NCI-H146 treated with DMSO at 0.1 percent for 48 hours (cell line): ENCODE measurements around the gene ALDOC.

ENCODE experiments used
- DNase-seq: peaks from one replicate; lab custom pipeline; 2025; ENCODE audit not compliant: unreplicated experiment; lab: John Stamatoyannopoulos, UW

ALDOC gene

DNA sequence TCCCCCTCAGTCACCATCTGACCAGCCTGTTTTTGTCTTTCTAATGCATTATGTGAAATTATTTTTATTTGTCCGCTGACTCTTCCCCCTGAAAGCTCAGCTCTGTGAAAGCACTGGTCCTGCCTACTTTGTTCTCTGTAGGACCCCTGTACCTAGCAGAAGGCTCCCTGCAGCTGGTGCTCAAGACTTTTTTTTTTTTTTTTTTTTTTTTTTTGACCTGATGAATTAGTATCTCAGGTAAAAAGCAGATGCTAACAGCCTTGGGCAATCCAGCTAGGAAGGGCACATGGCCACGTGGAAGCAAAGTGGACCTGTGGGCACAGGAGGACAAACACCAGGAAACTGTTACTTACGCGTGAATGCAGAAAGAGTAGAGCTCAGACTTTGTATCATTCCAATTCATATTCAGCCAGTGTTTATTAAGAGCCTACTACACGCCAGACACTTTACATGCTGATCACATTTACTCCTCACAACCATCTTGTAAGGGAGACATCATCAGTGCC lies 23.6 kb downstream of the ALDOC start:
- DNase-seq, result no peak

DNA sequence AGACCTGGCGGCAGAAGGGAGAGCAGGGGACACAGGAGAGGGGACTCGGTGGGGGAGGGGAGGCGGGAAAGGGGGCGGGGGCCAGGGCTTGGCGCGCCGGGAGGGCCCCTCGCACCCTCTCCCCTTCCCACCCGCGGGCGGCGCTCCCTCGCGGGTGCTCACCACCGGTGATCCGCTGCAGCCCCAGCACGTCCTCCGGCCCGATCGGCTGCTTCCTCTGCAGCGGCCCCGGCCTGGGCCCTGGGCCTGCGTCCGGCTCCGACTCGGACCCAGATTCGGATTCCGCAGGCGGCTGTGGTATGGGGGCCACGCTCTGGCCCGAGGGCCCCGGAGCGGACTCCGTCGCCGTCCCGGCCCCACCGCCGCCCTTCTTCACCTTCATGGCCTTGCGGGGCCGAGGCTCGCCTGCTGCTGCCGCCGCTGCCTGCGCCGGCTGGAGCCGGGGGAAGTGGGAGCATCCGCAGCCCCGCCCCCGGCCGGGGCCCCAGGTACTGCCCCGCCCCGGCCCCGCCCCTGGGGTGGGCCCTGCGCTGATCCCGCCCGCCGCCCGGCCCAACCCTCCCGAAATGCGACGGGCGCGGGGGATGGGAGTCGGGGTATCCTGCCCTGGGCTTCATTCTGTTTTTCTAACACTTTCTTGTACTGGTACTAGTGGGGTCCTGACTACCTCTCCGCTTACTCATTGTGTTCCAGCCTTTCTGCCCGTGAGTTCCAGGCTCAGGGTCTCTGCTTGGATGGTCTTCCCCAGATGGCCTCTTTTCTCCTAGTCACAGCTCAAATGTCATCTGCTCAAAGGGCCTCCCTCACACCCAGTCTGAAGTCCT lies 24.3 kb downstream of the ALDOC start, which contains the start of gene UNC119:
TSS of gene UNC119 (minus strand) at position 449 of the 824 bp plus-strand sequence. CDS start at position 382, 67 bp downstream.
- DNase-seq, result peak; percentile 36

DNA sequence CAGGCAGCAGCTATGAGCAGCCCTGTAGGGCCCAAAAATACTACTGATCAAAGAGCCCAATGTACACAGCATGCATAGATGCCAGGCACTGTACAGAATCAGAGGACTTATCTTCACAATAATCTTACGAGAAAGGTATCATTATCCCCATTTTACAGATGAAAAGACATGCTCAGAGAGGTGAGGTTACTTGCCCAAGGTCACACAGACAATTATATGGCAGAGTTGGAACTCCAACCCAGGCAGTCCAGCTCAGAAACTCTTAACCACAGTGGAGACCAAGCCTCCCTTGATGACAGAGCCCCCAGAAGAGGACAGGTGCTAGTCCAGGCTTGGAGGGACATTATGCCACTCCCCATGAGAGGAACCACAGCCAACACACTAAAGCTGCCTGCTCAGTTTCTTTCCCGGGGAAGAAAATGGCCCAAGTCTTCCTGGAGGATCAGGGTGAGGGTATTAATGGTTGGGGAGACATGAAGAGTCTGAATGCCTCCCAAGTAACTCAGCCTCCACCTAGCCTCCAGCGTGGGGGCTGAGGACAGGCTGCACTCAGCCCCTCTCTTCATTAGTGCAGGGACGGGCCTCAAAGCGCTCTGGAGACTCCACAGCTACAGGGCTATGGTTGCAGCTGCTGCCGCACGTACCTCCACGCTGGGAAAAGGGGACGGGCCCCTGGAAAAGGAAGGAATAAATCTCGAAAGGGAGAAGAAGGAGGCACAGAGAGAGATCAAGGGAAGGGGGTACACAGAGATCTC lies 25.1 kb downstream of the ALDOC start:
- DNase-seq, result no peak

DNA sequence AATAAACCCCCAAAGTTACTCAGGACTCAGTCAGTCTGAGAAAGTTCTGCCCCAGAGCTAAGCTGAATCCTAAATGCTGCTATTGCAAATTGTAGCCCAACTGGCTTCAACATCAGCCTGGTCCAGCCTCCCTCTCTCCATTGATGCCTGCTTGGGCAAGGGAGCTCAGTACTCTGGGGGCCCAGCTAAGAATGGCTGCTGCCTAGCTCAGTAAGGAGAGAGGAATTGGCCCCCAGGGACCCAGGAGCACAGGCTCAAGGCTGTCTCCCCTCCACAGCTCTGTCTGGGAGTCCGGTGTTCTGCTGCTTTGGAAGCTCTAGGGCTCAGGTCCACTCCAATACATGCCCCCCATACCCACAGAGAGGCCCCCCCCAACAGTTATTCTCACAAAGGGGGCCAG lies 25.8 kb downstream of the ALDOC start:
- no peak for DNase-seq

DNA sequence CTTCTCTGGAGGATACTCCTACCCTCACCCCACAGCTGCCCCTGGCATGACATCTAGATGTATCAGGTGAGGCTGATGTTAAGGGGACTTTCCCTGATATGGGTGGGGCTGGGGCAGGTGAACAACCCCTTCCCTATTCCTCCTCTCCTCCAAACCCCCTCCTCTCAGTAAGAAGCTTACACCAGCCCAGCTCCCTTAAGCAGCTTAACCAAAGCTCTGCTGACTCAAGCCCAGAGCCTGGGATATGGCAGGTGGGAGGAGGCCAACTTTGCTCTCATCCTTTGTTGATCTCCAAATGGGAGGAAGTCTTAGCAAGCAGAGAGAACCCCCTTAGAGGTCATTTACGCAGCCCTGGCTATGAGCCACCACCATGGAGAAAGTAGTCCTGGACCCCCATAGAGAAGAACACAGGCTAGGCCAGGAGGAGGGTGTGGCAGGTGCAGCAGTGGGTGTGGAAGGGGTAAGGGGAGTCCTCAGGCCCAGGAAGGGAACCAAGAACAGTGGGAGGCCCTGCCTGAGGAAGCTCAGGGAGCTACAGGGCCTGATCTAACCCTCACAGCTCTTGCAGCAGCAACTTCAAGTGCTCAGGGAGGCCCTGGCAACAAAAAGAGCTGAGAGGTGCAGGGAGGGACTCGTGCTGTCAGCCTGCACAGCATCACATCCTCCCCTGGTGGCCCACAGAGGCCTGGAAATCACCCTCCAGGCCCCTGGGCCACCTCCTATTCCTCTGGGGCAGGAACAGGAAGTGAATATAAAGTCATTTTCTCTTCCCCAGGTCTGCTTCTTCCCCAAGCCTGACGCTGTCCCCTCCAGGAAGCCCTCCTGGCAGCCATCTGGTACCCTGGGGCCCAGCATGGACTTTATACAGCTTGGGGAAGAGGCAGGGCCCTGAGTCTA lies 27.2 kb downstream of the ALDOC start:
- DNase-seq, result no peak

DNA sequence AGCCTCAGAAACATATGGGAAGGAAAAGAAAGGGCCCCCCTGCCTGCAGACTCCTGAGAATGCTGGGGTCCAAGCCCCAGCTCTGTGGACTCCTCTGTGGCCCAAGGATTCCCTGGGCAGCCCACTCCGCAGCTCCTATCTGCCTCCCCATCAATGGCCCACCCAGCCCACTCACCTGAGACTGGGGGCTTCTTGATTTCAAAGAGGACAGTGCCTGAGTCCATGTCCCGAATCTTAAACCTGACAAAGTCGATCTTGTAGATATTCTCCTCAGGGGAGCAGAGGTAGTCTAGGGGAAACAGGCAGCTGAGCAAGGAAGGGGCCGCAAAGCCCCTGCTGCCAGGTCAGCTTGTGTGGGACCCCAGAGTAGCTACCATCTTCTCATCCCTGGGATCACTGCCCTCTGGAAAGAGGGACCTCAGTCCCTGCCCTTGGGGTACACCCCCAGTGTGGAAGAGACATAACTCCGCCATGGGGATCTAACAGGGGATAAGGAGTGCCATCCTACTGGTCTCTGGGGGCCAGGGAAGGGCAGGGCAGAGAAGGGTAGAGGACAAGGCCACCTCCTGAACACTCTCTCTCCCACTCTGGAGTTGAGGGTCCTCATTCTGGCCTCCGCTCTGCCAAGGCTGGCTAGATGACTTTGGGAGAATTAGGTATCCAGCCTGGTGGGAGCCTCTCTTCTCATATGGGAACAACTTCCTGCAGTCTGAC lies 28.1 kb downstream of the ALDOC start:
- DNase-seq, result no peak

DNA sequence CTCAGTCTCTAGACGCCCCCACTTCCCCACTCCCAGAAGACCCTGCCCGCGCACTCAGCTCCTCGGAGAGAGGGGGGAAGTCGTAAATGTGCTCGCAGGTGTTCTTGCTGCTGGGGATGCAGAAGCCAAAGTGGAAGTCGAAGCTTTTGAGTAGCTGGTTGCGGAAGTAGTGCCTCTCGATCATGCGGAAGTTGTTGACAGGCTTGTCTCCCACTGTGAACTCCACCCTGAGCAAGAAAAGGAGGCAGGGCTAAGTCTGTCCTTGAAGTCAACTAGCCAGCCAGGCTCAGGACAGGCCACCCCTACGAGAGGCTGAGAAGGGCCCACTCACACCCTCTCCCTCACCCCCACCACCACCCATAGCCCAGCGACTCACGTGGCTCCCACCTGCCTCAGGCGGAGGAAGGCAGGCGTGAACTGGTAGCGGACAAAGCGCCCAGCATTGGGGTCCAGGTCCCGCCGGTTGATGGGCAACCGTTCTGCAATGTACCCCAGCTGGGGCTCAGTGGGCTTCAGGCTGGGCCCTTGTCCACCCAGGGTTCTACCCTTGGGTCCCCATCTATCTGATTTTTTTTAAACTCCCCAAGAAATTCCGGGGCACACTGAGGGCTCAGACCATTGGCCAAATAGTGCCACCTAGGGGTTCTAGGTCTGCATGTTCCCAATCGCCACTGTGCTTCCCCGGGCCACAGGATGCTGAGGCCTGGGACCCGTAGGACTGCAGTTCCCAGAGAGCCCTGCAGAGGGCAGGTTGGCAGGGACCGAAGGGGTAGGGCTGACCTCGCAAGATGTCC lies 28.9 kb downstream of the ALDOC start:
- no peak for DNase-seq

DNA sequence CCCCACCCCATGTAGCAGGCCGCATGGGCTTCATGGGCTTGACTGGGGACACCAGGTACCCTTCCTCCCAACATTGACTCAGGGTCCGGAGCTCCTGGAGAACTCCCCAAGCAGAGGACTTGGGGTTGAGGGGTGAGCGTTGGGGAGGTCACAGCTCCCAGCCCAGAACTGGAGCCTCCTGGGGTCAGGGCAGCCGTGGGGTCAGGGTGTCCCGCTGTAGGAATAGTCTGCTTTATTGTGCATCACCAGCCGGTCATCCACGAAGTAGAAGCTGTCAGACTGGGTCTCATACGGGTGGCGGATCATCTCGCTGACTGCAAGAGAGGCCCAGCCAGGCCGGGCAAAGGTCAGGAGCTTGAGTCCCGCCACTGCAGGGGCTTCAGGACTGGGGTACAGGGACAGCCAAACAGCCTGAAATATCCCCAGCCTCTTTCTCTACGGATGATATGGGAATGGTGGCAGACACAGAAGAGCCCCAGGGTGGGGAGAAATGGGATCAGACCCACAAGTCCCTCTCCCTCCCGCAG lies 29.5 kb downstream of the ALDOC start:
- DNase-seq, result no peak

DNA sequence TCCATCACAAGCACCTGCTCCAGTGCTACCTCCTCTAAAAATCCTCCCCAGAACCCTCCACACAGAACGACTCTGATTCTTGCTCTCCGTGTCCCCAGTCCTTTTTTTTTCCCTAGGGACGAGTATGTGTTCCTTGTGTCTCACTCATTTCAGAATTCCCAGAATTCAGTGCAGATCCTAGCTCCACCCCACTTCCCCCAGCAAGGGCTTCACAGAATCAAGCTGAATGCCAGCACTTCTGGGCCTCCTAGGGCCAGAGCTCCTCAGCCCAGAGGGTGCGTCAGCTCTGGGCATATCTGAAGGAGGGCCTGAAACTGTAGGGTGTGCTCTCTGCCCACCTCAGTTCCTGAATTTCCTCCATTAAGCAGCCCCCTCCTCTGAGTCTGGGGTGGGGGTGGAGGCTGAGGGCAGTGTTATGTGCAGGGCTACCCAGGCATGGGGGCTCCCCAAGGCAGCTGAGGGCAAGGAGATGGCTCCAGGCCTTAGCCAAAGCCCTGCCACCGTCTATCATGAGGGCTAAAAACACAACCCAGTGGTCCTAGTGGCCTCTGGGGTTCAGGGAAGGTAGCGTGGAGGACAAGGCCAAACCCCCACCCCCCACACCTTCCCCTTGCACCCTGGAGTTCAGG lies 30.8 kb downstream of the ALDOC start:
- DNase-seq, result no peak

DNA sequence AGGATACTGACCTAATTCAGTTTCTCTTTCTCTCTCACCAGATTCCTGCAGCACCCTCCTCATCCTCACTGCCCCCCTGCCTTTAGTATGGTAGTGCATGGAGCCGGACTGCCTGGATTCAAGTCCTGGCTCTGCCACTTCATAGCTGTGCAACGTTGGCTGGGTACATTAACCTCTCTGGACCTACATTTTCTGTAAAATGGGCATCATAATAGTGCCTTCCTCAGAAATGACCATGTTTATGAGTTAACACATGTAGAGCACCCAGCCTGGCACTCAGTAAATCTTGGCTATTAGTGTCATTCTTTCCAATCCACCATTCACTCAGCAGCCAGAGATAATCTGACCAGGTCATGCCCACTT lies 31.6 kb downstream of the ALDOC start:
- no peak for DNase-seq

DNA sequence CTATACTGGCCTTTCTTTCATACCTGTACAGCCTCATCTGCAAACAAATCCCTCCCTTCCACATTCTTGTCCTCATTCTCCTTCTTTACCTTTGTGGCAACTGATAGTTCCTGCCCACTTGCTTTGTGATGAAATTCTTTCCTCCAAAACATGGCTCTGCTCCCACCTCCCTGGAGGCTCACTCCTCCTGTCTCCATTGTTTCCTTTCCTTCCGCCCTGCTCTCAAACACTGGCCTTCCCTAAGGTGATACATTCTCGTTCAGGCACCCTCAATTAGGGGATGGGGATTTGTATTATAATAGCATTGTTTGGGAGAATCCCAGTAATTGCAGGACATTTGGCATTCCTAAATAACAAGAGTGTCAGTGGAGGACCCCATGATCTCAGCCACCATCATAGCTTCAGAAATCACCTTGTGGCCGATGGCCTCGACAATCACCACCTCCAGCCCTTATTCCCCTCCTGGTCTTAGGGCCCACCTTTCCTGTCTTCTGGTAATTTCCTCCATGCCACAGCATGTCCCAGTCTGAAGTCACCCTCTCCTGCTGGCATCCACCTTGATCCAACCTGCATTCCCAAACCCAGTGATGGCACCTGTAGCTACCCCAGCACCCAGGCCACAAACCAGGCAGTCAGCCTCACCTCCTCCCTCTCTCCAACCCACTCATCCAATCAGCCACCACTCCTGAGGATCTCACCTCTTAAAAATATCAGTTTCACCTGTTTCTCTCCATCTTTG lies 32.1 kb downstream of the ALDOC start:
- DNase-seq, result no peak

DNA sequence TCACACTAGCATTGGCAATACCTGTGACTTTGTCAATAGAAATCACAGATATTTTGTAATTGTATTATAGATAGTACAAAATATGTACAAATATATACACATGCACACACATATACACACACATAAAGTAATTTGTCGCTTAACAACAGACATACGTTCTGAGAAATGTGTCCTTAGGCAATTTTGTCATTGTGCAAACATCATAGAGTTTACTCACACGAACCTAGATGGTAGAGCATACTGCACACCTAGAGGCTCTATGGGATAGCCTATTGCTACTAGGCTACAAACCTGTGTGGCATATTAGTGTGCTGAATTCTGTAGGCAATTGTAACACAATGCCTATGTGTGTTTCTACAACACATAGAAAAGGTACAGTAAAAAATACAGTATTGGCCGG lies 35.3 kb downstream of the ALDOC start:
- no peak for DNase-seq

DNA sequence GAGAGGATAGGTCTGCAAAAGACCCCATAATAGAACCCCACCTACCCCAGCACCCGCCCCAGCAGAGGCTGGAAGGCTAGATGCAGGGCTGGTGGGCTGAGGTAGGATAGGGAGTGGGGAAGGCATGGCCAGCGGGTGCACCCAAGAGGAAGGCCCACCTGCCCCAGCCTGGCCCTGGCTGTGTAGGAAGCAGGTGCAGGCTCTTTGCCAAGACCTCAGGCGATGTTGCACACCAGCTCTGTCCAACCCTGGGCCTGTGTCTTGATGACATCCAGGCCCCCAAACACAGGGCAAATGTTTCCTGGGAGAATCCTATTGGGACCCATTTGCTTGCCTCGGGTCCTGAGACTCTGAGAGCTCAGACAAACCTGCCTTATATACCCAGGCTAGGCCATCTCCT lies 36.5 kb downstream of the ALDOC start:
- no peak for DNase-seq

DNA sequence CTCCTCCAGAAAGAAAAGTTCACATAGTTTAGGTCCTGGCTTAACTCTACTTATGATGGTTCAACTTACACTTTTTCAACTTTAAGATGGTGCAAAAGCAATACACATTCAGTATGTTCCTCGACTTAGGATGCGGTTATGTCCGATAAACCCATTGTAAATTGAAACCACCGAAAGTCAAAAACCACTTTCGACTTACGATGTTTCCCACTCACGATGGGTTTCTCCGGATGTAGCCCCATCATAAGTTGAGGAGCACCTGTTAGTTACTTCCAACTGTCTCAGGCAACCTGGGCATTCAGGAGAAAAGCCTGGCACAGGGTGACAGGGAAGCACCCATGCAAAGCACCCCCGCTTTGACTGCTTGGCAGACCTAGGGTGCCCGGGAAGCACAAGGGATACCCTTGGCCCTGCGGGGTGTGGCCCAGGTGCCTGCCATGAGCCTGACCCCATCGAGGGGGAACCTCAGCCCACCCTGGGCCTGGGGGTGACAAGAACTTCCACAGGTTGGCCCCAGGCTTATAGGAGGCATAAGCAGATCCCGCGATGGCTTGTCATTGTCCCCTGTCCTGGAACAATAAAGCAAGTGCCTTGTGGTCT lies 38.3 kb downstream of the ALDOC start:
- no peak for DNase-seq

DNA sequence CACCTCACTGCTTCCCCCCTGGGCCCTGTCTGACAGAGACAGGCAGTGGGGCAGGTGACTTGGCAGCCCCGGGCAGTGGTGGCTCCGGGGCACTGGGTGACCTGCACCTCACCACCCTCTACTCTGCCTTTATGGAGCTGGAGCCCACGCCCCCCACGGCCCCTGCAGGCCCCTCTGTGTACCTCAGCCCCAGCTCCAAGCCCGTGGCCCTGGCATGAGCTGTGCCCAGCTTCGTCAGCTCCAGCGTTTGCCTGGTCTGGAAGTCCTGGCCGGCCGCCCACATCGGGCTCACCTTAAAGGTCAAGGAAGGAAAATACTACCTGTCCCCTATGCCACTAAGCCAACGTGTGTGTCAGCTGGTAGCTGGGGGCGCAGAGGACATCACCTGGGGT lies 39.5 kb downstream of the ALDOC start:
- DNase-seq, result no peak

DNA sequence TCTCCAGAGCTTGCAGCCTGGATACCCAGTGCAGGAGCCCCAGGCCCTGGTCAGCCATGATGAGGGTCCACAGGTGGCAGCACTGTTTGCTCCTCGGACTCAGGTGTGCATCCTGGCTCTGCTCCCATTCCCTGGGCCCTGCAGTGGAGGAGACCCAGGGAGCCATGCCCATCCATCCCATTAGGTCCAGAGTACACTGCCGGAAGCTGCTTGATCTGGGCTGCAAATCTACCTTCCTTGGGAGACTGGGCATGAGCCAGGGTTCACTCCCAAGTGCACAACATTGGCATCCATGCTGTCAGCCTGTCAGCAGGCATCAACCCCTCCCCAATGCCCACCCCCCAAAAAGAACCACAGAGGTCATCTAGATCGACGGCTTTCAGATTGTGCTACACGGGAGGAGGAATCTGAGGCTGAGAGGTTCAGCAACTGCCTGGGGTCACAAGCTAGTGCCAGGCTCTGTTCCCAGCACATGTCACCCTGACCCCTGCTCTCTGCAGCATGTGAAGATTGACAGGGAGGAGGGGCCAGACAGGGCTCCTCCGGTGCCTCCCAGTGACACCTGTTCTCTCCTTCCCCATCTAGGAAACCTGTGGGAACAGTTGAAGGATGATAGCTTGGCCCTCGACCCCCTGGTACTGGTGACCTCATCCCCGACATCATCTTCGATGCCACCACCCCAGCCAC lies 40.0 kb downstream of the ALDOC start:
- DNase-seq, result no peak

DNA sequence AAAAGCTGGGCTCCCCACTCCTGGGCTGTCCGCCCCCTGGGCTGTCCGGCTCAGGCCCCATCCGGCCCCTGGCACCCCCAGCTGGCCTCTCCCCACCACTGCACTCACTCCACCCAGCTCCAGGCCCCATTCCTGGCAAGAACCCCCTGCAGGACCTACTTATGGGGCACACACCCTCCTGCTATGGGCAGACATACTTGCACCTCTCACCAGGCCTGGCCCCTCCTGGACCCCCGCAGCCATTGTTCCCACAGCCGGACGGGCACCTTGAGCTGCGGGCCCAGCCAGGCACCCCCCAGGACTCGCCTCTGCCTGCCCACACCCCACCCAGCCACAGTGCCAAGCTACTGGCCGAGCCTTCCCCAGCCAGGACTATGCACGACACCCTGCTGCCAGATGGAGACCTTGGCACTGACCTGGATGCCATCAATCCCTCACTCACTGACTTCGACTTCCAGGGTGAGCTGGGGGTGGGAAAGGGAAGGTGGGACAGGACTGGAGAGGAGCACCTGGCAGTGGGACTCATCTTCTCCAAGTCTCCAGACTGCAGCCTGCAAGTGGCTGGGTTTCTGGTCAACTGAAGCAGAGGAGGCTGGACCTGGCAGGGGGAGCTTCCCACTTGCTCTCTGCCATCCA lies 41.8 kb downstream of the ALDOC start:
- no peak for DNase-seq
